ENCODE data around the gene KDM4D. TPM values are rescaled to one million over a fixed set of nuclear protein-coding genes. Genes with fewer than 3 reads are reported as not detected.

The KDM4D gene
- total RNA-seq, 1 experiment from 2014 or later: 0.68 TPM

GRCh38 chr11:94972700-94973098, 810 bp upstream of the KDM4D start:
- Mint-ChIP-seq H3K27ac (ENCODE audit: unreplicated experiment) (peak overlapping the region; percentile 27), H3K9me3 (ENCODE audit: low read depth, unreplicated experiment) (no peaks in the 10 kb centered on the region), H3K36me3 (ENCODE audit: insufficient read depth, unreplicated experiment) (peaks cover 36% of the 10 kb centered on the region), H3K4me3 (ENCODE audit: low read depth, unreplicated experiment) (peak overlapping the region; percentile 98), H3K4me1 (ENCODE audit: low read depth, unreplicated experiment) (peaks cover 9% of the 10 kb centered on the region), H3K27me3 (ENCODE audit: unreplicated experiment) (no peaks in the 10 kb centered on the region)
- intact Hi-C loops (cut with micrococcal nuclease; ENCODE audit: unreplicated experiment): loop anchor here (2.0 kb wide), 1 partner anchor 96 kb away; no protein-coding TSS in a partner anchor
- BruUV-seq (replicated peaks): no TSS peak
- CTCF ChIA-PET: interaction anchor here (0.9 kb wide), 1 partner anchor 96 kb away, joined by 3 read pairs; no protein-coding TSS in a partner anchor
- DNase-seq: no peak
- TF ChIP-seq, protein P1, sequence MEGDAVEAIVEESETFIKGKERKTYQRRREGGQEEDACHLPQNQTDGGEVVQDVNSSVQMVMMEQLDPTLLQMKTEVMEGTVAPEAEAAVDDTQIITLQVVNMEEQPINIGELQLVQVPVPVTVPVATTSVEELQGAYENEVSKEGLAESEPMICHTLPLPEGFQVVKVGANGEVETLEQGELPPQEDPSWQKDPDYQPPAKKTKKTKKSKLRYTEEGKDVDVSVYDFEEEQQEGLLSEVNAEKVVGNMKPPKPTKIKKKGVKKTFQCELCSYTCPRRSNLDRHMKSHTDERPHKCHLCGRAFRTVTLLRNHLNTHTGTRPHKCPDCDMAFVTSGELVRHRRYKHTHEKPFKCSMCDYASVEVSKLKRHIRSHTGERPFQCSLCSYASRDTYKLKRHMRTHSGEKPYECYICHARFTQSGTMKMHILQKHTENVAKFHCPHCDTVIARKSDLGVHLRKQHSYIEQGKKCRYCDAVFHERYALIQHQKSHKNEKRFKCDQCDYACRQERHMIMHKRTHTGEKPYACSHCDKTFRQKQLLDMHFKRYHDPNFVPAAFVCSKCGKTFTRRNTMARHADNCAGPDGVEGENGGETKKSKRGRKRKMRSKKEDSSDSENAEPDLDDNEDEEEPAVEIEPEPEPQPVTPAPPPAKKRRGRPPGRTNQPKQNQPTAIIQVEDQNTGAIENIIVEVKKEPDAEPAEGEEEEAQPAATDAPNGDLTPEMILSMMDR (IDR thresholded peaks at IDR 0.05; ENCODE audit: unreplicated experiment): no peak

DNA sequence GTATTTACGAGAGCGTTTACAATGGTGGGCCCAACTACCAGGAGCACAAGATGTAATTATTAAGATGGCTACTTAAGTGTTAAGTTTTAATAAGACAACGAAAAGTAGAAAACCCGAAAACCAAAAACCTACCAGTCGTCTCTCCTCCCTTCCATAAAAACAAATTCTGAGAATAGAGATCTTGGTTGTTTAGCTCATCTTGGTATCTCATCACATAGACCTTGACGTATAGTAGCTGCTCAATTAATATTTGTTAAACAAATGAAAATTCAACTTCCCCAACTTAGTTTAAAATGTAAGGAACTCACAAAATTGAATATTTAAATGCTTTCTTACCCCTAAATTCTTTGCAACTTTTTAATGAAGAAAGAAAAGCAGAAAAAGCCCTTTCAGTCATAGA, 669 bp downstream of the KDM4D start:
- Mint-ChIP-seq H3K27ac (ENCODE audit: unreplicated experiment) (peak overlapping the region; percentile 98), H3K36me3 (ENCODE audit: insufficient read depth, unreplicated experiment) (peaks cover 24% of the 10 kb centered on the region), H3K4me1 (ENCODE audit: low read depth, unreplicated experiment) (peaks cover 9% of the 10 kb centered on the region), H3K27me3 (ENCODE audit: unreplicated experiment) (no peaks in the 10 kb centered on the region), H3K9me3 (ENCODE audit: low read depth, unreplicated experiment) (no peaks in the 10 kb centered on the region), H3K4me3 (ENCODE audit: low read depth, unreplicated experiment) (peak overlapping the region; percentile 98)
- no peak for DNase-seq
- CTCF ChIA-PET: no interaction called here
- TF ChIP-seq, protein P1 (IDR thresholded peaks at IDR 0.05; ENCODE audit: unreplicated experiment): no peak
- intact Hi-C loops (cut with micrococcal nuclease; ENCODE audit: unreplicated experiment): no loop called here
- no TSS peak for BruUV-seq (replicated peaks)

DNA sequence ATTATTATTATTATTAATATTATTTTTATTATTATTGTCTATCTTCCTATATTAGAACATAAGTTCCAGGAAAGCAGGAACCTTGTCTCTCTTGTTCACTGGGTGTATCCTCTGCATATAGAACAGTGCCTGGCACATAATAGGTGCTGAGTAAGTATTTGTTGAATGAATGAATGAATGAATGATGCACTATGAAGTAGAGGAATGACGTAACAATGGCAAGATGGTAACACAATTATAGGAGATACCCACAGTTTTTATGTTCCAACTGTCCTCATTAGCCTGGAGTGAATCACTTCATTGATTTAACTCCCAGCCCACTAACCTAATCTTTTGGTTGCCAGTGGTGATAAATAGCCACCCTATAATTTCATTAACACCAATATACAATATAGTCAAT, 2.1 kb downstream of the KDM4D start:
- peak overlapping the region; percentile 41 for H3K27ac Mint-ChIP-seq (ENCODE audit: unreplicated experiment)
- TF ChIP-seq, protein P1 (IDR thresholded peaks at IDR 0.05; ENCODE audit: unreplicated experiment): no peak
- no peaks in the 10 kb centered on the region for H3K9me3 Mint-ChIP-seq (ENCODE audit: low read depth, unreplicated experiment)
- BruUV-seq (replicated peaks): no TSS peak
- DNase-seq: no peak
- H3K4me3 Mint-ChIP-seq (ENCODE audit: low read depth, unreplicated experiment): no peak overlapping the region
- peaks cover 9% of the 10 kb centered on the region for H3K4me1 Mint-ChIP-seq (ENCODE audit: low read depth, unreplicated experiment)
- H3K36me3 Mint-ChIP-seq (ENCODE audit: insufficient read depth, unreplicated experiment): peaks cover 17% of the 10 kb centered on the region
- H3K27me3 Mint-ChIP-seq (ENCODE audit: unreplicated experiment): no peaks in the 10 kb centered on the region
- intact Hi-C loops (cut with micrococcal nuclease; ENCODE audit: unreplicated experiment): loop anchor here (5.0 kb wide), 1 partner anchor 172 kb away; no protein-coding TSS in a partner anchor
- CTCF ChIA-PET: no interaction called here

DNA sequence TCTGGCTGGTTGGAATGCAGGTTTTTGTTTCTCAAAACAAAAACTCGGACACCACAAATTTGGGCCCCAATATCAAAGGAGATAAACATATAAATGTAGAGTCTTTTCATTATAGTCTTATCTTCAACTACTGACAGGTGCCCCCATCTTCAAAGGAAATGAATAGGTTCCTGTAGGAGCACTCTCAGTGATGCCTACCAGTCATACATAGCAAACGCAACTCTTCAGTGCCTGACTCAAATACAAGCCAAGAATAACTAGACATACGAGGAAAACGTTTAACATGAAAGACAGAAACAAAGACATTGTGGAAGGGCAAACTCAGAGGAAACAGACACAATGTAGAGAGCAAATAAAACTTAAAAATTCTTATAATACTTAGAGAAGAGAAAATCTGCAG, 13.9 kb downstream of the KDM4D start:
- H3K27ac Mint-ChIP-seq (ENCODE audit: unreplicated experiment): no peak overlapping the region
- DNase-seq: no peak
- peaks cover 14% of the 10 kb centered on the region for H3K27me3 Mint-ChIP-seq (ENCODE audit: unreplicated experiment)
- H3K9me3 Mint-ChIP-seq (ENCODE audit: low read depth, unreplicated experiment): no peaks in the 10 kb centered on the region
- TF ChIP-seq, protein P1 (IDR thresholded peaks at IDR 0.05; ENCODE audit: unreplicated experiment): no peak
- H3K4me1 Mint-ChIP-seq (ENCODE audit: low read depth, unreplicated experiment): no peaks in the 10 kb centered on the region
- BruUV-seq (replicated peaks): no TSS peak
- H3K36me3 Mint-ChIP-seq (ENCODE audit: insufficient read depth, unreplicated experiment): no peaks in the 10 kb centered on the region
- intact Hi-C loops (cut with micrococcal nuclease; ENCODE audit: unreplicated experiment): no loop called here
- no peak overlapping the region for H3K4me3 Mint-ChIP-seq (ENCODE audit: low read depth, unreplicated experiment)
- CTCF ChIA-PET: no interaction called here

Measured in Calu3 (cell line).